AG09309 (cell line): ENCODE data around the gene ZBTB48.
"Not testable (repeated sequence)": the region's sequence is repeated elsewhere in the genome, so short reads cannot be mapped to it uniquely, and the experiment has no call there.

ENCODE experiments used
- DNase-seq: peaks from one replicate; pipeline ENCODE4 v3.0.0-alpha.2; 2010; ENCODE audit warnings: low read depth
- H3K4me3 ChIP-seq: 2 replicates; pipeline ENCODE4 v1.5.1; 2011; ENCODE audit warnings: mild to moderate bottlenecking, low read depth, low read length, moderate library complexity; ENCODE audit not compliant: control insufficient read depth
- CTCF ChIP-seq: IDR thresholded peaks from 2 replicates; pipeline ENCODE4 v1.5.1; 2011; ENCODE audit warnings: mild to moderate bottlenecking, low read depth, low read length, inconsistent platforms; ENCODE audit not compliant: insufficient read depth, control insufficient read depth; ENCODE audit errors: missing control alignments

Gene ZBTB48

GRCh38 chr1:6554907-6555778 is 24.7 kb upstream of the ZBTB48 start, which contains the start of gene TAS1R1:
TAS1R1 (plus strand) TSS chr1:6555307; CDS start chr1:6555374, 67 bp downstream.
- H3K4me3 ChIP-seq: peak within 1 kb of the TSS; percentile 98
- TF ChIP-seq CTCF: no peak
- DNase-seq: peak; percentile 13

GRCh38 chr1:6557597-6557996 is 22.2 kb upstream of the ZBTB48 start:
- no peak overlapping the region for H3K4me3 ChIP-seq
- DNase-seq: no peak
- no peak for TF ChIP-seq CTCF

GRCh38 chr1:6559161-6559560 is 20.6 kb upstream of the ZBTB48 start:
- H3K4me3 ChIP-seq: not testable (repeated sequence)

GRCh38 chr1:6560267-6560666 is 19.5 kb upstream of the ZBTB48 start:
- no peak for TF ChIP-seq CTCF
- no peak overlapping the region for H3K4me3 ChIP-seq
- no peak for DNase-seq

More at GRCh38 chr1:6559161-6559560, 20.6 kb upstream of the ZBTB48 start:
- DNase-seq: not testable (repeated sequence)

GRCh38 chr1:6569033-6569432 is 10.8 kb upstream of the ZBTB48 start:
- no peak for TF ChIP-seq CTCF
- H3K4me3 ChIP-seq: no peak overlapping the region
- no peak for DNase-seq

- no peak for DNase-seq
- H3K4me3 ChIP-seq: no peak overlapping the region
- no peak for TF ChIP-seq CTCF
These were observed 9.7 kb upstream of the ZBTB48 start for GRCh38 chr1:6570100-6570499.

- TF ChIP-seq CTCF: no peak
- H3K4me3 ChIP-seq: no peak overlapping the region
- no peak for DNase-seq
These were observed 8.8 kb upstream of the ZBTB48 start for GRCh38 chr1:6570987-6571386.
